Measurements from ENCODE around the gene DDX41.
A peak's percentile ranks its signal among the peaks of the same experiment; 100 is the strongest.

Gene DDX41

DNA sequence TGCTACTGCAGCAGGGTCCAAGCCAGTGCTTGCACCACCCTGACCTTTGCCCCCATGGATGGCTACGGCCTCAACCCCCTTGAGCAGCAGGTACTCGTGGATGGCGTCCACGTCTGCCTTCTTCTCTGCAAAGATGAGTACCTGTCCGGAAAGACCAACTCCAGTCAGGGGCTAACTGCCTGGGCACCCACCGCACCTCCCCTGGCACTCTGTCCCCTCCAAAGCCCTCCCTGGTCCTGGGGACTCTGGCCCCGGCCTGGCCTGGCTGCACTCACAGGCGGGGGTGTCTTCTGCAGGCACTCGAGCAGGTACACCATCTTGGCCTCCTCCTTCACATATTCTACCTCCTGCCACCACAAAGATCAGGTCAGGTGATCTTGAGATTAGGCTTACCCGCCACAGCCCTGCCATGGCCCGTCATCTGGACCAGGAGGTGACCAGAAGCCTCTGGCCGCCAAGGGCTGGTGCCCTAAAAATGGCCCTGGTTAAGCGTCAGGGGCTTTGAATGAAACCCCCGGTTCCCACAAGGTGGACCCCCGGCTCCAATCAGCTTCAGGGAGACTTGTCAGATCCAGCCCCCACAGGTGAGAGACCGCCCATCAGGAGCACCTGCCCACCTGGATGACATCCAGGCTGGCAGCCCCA, 3.9 kb downstream of the DDX41 start:
- DNase-seq = no peak

DNA sequence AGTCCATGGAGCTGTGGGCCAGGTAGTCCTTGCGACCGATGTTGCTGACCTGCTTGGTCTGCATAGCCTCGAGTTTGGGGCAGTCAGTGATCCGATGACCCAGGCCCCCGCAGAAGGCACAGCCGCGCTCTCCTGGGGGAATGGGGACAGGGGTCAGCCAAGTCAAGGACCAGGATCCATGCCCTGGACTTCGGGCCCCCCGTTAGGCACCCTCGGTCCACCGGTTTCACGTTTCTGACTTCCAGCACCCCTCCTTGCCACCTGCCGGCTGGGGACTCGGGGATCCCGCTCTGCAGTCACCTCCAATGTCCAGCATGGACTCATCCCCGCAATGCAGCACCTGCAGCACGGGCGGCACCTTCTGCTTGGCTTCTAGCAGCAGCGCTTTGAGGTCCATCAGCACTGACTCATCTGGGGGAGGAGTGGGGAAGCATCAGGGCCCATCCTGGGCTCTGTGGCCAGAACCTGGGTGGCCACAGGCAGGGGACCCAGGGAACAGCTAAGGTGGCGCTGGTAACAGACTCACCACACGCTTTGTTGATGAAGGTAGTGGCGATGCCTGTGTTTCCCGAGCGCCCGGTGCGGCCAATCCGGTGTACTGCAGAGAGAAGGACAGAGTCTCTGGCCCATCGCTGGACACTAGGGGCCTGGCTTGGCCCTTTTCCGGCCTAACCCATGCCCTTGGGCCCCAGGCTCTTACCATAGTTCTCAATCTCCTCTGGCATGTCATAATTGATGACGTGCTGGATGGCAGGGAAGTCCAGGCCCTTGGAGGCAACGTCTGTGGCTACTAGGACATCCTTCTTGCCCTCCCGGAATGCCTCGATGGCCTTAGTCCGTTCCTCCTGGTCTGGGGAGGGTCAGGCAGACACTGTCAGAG, 4.7 kb downstream of the DDX41 start:
- no peak for DNase-seq

DNA sequence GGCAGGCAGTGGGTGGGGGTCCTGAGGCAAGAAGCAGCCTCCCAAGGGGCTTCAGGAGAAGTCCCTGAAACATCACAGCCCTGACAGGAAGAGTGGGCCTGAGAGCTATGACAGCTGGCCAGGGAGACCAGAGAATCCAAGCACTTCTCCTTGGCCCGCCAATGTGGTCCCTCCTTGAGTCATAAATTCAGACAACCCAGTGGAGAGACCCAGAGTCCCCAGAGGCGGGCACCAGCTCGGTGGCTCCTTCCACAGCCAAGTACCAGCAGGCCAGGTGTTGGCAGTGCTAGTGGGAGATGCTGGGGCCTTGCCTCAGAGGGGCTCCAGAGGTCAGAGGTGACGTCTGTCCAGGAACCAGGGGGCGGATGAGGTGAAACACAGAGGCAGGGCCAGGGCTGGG, 5.6 kb downstream of the DDX41 start:
- DNase-seq = no peak

DNA sequence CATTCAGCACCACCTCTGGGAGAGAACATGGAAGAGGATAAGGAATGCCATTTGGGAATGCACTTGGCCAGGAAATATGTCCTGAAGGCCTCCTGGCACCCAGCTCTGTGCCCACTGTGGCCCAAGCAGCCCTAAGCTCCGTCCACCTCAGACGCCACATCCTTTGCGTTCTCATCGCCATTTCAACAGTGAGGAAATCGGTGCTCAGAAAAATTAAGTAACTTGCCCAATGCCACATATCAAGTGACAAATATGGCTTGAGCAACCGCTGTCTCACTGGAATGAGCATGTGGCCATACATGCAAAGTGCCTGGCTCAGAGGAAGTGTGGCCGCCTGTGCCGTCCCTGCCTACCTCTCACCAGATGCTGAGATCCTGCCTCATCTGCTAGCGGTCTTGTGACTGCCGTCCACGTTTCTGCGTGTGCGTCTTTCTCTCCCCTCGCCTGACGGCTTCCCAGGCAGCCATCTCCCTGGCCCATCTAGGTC, 6.2 kb downstream of the DDX41 start:
- no peak for DNase-seq

DNA sequence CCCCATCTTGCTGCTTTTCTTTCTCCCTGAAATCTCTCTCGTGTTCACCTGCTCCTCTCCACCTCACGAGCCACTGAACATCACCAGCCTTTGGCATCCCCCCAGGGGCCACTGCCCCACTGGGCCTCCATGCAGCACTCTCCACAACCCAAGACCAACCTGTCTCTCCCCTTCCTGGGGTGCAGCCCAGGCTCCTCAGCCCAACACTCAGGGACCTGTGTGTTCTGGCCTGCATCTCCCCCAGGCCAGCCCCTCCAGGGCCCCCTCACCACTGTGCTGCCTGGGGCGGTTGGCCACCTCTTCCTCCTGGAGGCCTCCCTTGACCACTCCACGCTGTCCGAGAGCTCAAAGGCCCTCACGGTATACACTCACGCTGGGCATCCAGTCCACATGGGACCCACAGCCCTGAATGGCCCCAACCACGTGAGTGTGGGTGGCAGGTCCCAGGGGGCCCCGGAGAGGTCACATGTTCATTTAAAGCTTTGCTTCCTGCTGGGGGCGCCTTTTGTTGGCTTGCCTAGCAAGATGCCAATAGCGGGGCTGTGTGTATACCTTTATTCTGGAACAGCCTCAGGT, 6.7 kb downstream of the DDX41 start:
- no peak for DNase-seq

DNA sequence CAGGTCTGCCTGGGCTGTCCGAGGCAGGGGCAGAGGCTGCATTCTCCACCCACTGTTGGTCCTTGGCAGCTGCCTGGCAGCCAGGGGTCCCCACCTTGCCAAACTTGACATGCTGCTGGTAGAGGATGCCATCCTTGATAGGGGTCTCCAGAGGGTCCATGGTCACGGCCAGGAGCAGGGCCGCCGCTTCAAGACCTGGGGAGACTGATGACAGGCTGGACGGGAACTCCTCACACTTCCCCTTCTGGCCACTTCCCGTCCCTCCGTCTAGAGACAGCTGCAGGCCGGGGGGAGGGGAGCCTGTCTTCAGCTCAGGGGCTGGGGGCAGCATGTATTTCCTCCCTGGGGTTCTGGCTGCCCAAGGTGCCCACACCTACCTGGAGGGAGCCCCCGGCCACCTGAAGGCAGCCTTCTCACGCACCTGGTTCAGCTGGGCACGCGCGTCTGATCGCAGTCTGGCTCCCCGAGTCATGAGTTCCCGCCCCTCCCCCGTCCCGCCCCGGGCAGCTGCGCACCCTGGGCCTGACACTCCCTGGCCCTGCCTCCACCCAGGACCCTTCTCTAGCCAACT, 7.3 kb downstream of the DDX41 start, which contains the start of gene DOK3:
DOK3 (minus strand) TSS at position 446 of the 571 bp plus-strand sequence; CDS start at position 160, 286 bp downstream.
- DNase-seq = no peak

DNA sequence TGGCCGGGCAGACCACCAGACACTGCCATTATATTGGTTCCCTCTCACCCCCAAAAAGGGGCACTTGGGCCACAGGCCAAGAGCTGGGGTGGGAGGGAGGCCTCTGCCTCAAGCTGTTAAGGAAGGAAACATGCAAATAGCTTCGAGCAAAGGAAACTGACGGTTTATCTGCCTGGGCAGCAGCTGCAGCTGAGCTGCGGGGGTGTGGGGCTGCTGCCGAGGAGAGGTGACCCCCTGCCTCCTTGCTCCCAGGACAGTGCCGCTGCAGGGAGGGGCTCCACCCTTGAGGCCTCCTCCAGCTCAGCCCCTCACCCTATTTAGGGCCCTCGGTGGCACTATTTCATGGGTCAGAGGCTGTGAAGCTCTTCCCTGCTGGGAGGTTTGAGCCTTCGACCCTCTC, 7.9 kb downstream of the DDX41 start:
- no peak for DNase-seq

DNA sequence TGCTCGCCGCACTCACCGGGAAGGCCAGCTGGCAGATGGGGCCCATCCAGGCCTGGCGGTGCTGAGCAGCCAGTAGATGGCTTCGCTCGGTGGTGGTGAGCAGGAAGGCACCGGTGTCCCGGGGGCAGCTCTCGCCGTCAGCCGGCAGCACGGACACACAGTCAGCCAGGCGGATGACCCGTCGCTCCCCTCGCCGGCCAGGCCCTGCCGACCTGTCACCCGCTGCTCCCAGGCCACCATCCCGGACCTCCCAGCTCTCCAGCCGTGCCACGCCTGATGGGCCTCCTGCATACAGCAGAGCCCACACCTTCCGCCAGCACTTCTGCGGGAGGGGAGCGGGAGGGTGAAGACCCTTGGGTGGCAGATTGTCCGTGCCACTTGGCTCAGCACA, 8.5 kb downstream of the DDX41 start:
- DNase-seq = no peak

DNA sequence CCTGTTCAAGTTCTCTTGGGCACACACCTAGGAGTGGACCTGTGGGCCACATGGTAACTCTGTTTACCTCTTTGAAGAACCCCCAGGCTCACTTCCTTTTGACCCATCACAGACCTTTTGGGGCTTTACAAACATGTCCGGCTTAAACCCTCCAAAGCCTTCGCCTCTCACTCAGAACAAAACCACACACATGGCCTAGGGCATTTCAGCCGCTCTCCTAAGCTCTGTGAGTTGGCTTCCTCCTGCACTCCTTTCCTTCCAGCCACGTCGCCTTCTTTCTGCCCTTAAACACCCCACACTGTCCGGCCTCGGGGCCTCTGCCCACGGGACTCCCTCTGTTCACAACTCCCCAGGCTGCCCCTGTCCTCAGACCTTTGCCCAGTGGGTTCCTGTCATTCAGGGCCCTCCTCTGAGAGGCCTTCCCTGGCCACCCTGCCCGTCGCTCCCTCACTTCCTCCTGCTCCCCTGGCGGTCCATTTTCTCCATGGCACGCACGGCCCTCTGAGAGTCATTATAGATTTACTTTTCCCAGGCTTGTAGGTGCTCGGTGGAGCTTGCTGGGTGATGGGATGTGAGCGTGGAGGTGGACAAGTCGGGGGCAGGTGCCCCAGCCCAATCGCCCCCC, 9.1 kb downstream of the DDX41 start:
- DNase-seq = no peak

DNA sequence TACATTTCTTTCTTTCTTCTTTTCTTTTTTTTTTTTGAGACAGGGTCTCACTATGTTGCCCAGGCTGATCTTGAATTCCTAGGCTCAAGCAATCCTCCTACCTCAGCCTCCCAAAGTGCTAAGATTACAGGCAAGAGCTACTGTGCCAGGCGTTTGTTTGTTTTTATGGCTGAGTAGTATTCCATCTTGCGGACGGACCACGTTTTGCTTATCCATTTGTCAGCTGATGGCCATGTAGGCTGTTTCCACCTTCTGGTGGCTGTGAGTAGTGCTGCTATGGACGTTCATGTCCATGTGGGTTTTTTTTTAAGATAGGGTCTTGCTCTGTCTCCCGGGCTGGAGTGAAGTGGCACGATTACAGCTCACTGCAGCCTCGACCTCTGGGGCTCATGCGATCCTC, 9.6 kb downstream of the DDX41 start:
- no peak for DNase-seq

DNA sequence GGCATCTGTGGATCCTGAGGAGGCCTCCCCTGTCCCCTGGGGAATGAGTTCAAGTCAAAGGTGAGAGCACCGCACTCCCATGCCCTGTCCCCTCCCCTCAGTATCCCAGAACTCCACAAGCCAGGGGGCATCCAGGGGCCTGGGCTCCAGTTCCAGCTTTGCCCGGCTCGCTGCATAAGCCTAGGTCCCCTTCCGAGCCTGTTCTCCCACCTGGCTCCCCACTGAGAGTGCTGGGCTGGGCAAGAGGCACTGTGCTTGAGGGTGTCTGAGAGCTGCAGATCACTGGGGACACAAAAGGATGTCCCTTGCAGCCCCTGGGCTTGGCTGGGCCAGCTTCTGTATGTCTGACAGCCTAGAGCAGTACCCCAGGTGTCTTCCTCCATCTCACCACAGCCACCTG, 11.7 kb downstream of the DDX41 start:
- no peak for DNase-seq

DNA sequence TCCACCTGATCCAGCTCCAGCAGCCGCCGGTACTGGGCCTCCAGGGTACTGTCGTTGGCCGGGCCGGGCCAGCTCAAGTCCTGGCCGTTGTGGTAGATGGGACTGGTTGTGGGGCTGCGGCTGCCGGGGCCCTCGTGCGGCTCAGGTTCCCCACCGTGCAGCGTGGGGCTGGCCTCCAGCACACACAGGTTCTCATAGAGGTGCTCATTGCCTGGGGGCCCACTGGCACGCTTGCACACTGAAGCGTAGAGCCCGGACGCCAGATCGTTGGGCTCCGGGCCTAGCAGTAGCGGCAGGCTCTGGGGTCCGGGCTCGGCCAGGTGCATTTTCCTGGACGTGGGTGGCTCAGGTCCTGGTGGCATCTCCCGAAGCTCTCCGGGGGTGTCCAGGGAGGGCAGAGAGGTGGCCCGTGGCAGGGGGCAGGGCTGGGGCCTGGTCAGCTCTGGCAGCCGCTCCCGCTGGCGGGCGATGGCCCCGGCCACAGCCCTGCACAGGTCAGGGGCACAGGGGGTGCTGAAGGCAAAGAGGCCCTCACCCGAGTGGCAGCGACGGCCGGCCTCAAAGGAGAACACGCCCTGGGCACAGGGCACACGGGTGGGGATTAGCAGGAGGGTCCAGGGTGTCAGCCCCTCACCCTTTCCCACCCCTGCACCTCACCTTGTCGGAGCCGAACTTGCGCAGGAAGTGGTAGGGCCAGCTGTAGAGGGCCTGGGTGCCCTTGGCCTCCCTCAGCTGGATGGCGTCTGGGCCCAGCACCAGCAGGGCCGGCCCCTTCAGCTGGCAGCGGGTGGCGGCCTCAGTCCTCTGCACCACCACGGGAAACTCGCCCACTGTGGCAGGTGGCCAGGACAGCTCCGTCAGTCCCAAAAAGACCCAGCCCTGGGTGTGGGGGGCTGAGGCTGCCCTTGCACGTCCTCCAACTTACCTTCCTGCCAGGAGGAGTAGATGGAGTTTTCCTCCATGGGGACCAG, 12.4 kb downstream of the DDX41 start:
- no peak for DNase-seq

DNA sequence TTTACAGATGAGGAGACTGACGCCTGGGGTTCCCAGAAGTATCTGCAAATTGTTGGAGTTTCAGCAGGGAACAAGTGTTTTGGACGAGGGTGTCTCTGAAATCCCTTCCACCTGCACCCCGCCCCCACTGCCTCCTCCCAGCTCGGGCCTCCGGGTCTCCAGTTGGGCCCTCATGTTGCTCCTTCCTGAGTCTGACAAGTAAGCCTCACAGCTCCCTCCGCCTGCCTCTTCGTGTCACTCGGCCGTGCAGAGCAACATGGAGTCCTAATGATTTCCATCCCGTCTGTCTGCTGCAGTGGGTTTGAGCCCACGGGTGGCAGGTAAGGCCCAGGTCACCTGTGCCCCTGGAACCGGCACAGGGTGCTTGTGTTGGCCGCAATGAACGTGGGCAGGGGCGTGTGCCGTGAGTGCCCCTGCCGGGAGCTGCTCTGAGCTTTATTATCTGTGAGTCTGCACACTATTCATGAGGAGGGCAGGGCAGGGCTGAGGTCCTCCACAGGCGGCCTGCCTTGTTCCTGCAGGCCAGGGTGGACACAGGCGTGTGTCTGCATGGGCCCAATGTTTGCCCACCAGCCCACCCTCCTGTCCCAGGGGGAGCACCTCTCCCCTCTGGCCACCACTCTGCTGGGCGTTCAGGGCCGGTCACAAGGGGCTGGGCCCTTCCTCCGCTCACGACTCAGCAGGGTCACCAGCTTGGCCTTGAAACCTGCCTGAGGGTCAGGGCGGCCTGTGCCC, 13.2 kb downstream of the DDX41 start:
- DNase-seq = no peak

DNA sequence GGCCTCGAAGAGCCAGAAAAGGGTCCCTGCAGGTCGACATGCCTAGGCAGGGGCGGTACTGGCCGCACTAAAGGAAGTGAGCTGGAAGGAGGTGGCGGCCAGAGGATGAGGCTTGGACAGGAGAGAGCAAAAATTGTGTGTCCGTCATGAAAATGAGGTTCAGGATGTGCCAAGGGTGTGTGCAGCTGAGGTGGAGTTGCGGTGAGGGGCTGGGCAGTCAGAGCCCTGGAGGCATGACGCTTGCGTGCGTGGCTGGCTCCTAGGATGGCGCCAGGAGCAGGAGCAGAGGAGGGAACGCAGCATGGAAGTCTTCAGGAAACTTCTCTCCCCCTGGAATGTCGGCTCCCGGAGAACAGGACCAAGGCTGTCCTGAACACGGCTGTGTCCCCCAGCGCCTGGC, 13.9 kb downstream of the DDX41 start:
- no peak for DNase-seq

DNA sequence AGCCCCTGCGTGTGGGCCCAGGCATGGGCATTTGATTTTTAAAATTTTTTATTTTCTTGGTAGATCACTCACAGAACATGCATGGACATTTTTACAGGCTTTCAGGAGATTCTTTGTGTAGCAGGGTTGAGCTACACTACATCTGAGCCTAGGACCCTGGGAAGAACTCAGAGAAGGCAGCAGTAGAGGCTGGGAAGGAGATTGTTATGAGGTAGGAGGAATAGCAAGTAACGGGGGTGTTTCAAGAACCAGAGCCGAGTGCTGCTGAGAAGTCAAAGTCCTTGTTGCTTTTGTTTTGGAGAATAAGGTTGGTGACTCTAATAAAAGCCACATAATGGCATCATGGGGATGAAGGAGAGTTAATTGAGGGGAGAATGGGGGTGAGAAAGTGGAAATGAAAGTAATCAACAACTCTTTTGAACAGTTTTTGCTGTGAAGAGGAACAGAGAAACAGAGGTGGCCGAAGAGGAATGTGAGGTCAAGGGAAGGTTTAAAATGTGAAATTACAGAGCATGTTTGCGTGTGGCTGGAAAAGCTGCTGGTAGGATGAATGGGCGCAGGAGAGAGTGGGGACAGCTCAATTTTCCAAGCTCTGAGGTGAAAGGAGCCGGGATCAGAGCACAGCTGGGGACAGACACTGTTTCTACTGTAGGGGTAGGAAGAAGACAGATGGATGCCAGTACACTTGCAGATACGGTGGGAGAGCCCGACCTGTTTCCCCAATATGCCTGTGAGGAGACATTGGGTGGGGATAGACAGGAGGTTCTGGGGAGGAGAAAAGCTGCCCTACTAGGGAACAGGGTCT, 14.7 kb downstream of the DDX41 start:
- no peak for DNase-seq

DNA sequence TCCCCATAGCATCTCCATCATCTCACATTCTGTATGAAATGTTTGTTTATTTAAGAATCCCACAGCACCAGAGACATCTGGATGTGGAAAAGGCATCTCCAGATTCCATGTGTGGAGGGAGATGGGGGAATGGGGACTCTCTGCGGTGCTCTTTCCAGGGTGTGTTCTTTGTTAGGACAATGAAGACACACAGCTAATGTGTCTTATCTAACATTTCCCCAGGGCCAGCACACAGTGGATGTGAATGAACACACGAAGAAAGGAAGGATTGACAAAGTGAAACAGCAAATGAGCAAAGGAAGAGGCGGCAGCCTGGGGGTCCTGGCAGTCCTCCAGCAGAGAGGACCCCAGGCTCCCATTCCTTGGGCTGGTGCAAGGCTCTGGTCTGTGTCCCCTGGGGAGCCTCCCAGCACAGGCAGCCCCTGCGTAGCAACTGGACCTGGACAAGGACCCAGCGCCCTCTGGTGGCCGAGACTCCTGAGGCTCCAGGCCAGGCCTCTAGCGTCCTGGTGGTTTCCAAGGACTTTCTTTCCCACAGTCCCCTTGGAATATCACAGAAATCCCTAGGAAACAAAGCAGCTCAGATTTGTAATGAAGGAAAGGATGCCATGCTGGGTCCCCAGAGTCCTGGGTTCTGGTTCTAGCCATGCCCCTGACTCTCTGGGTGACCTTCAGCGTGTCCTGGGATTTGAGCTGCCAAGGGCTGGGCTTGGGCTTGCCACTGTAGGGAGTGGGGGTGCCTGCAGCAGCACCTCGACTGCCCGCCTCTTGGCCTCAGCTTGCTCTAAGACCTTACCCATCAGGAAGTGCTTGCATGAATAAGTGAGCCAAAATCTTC, 15.9 kb downstream of the DDX41 start:
- DNase-seq = peak; percentile 56

DNA sequence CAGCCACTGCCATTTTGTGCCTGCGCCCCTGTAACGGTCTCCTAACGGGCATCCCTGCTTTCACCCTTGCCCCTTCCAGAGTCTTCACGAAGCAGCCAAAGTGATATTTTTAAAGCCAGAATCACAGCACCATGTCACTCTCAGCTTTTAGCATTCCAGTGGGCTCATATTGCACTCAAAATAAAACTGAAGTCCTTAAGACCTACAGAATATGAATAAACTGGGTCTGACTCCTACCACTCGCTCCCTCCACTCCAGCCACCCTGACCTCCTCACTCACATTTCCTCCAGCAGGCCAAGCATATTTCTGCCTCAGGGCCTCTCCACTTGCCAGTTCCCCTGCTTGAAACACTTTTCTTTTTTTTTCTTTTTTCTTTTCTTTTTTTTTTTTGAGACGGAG, 16.9 kb downstream of the DDX41 start:
- DNase-seq = no peak

DNA sequence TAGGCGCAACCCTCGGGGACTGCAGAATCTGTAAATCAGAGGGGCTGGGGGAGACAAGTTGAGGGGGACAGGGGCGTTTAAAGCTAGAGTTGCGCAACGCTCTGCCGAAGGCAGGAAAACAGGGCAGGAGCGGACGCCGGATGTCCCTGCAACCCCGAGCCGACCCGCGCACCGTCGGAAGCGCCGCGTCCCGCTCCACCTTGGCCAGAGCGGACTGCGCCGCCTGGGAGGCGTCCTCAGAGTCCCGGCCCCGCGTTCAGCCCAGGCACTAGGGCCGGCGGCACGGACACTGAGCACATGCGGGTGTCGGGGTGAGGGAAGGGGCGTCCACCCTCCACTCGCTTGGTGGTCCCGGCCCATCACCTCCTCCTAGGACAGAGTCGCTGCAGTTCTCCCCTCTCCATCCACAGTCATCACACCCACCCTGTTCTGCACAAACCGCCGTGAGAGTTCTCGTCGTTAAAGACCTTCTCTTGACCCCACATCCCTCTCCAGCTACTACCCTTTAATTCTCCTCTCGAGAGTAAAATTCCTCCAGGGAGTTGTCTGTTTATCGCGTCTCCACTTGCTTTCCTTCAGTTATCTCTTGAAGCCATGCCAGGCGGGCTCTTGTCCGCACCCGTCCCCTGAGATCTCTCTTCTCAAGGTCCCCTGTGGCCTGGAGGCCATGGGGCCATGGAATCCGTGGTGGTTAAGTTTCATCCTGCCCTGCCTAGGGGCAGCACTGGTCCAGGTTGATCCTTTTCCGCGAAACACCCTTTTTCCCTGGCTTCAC, 18.6 kb downstream of the DDX41 start:
- DNase-seq = no peak

Data from NCI-H1092 (cell line).